Kidney (tissue), 14 donors: ENCODE results near the gene TOB1. TPM values are rescaled to one million over a fixed set of nuclear protein-coding genes. Genes with fewer than 3 reads are reported as not detected.

Source experiments
- DNase-seq, 5 donors: peaks; one replicate each; pipeline ENCODE4 v3.0.0-alpha.2; 2013 to 2020
- FAIRE-seq: peaks from 2 replicates; lab custom pipeline; 2012; peaks lifted over from hg19 to GRCh38; lab: Jason Lieb, UNC
- H3K27ac ChIP-seq, 2 donors: one replicate each; pipeline ENCODE4 v1.7.0; 2013; ENCODE audit warnings: low read depth in 2 of 2, low read length in 2 of 2, inconsistent platforms in 1 of 2
- H3K27me3 ChIP-seq: one replicate; pipeline ENCODE4 v1.7.1; 2013; ENCODE audit warnings: low read length, inconsistent platforms; ENCODE audit not compliant: control insufficient read depth, insufficient read depth
- H3K36me3 ChIP-seq, 3 donors: one replicate each; pipeline versions ENCODE4 v1.7.0 to v1.7.1; 2013; ENCODE audit warnings: low read length in 3 of 3, control low read depth in 1 of 3, inconsistent platforms in 1 of 3; ENCODE audit not compliant: insufficient read depth in 3 of 3, control insufficient read depth in 2 of 3
- H3K4me1 ChIP-seq, 3 donors: one replicate each; pipeline versions ENCODE4 v1.7.0 to v1.7.1; 2013; ENCODE audit warnings: low read length in 3 of 3, inconsistent platforms in 1 of 3, low read depth in 1 of 3; ENCODE audit not compliant: control insufficient read depth in 2 of 3, insufficient read depth in 2 of 3
- H3K4me3 ChIP-seq, 3 donors: one replicate each; pipeline versions ENCODE4 v1.7.0 to v1.8.1; 2013; ENCODE audit warnings: low read length in 3 of 3, control low read depth in 1 of 3, inconsistent platforms in 1 of 3
- H3K9ac ChIP-seq, 3 donors: one replicate each; pipeline versions ENCODE4 v1.7.0 to v1.7.1; 2013; ENCODE audit warnings: low read length in 3 of 3, control low read depth in 1 of 3, inconsistent platforms in 1 of 3
- H3K9me3 ChIP-seq, 3 donors: one replicate each; pipeline versions ENCODE4 v1.7.0 to v1.7.1; 2013; ENCODE audit warnings: low read length in 3 of 3, control low read depth in 1 of 3, inconsistent platforms in 1 of 3; ENCODE audit not compliant: control insufficient read depth in 2 of 3, insufficient read depth in 1 of 3
- CTCF ChIP-seq: IDR thresholded peaks from 3 replicates; pipeline ENCODE4 v1.5.1; 2012; ENCODE audit warnings: mild to moderate bottlenecking, moderate library complexity, borderline replicate concordance; ENCODE audit not compliant: insufficient read depth; ENCODE audit errors: extremely low read depth
- intact Hi-C: fragments of 100-400 bp; cut with DNase I; formaldehyde crosslinking; loops from one replicate; pipeline ENCODE4 v1.11.1; 2022
- polyA plus RNA-seq: library from polyadenylated mRNA; stranded (reverse); fragments of 350-450 nt; fragmentation: Illumina TruSeq; extraction: RNeasy Lipid Tissue Mini Kit (QIAGEN cat#74804); gene quantifications from one replicate; pipeline ENCODE4 v1.2.3, GENCODE V29; 2014; ENCODE audit warnings: low read depth, low replicate concordance; ENCODE audit not compliant: insufficient read depth
- total RNA-seq: library from RNA; stranded (reverse); fragmentation: NEBNext Ultra II Directional; extraction: Animal tissue kit (Norgen Biotek cat#: 25700); gene quantifications from one replicate; pipeline ENCODE4 v1.2.1, GENCODE V29; 2021
- donor health status: control.
- donor health status: control.
- donor health status: control.
- donor health status: control.
- donor health status: control.
- donor health status: DM: yes; HTN: yes; CAD: no.
- donor health status: Normal renal cell carcinoma (clear cell type).

The TOB1 gene
- total and polyA plus RNA-seq, 2 donors from 2014 or later, result 52.5 to 141 TPM

DNA sequence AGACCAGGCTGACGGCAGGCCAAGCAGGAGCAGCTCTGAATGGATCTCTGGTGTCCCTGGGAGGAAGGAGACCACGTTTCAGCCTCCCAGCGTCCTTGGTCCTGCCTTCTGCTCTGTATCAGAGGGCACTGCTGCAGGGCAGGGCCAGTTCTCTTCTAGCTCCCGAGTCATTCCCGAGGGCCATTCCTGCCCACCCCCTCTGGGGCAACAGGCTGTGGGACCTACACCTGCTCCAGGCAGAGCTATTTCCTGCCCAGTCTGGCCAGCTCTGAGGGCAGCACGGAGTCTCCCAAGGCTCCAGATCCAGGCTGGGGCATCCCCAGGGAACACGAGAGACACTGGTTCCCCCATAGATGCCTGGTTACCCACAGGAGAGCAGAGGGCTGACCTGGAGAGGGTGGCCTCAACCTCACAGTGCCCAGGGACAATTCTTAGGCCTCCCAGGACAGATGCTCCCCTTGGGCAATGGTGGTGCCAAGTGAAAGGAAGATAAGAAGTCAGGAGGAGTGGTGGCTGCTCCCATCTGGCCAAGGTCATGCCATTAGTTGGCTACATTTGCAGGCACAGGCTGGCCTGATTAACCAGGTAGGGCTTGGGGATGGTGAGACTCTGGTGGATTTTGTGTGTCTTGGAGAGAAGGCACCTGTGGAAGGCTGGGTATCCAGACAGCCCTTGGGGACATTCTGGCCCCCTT lies 28.7 kb downstream of the TOB1 start:
- Histone ChIP-seq H3K36me3 (no peaks in the 10 kb centered on the region), H3K4me1 (peaks cover 0 to 2% (median 0%) of the 10 kb centered on the region in 3 donors), H3K9me3 (no peaks in the 10 kb centered on the region), H3K9ac (no peak overlapping the region), H3K27ac (no peak overlapping the region), H3K4me3 (no peak overlapping the region), H3K27me3 (no peaks in the 10 kb centered on the region)
- no peak for TF ChIP-seq CTCF
- no peak for FAIRE-seq
- peak in 1 of 5 donors; percentile 44 for DNase-seq
- intact Hi-C loops, result no loop called here

DNA sequence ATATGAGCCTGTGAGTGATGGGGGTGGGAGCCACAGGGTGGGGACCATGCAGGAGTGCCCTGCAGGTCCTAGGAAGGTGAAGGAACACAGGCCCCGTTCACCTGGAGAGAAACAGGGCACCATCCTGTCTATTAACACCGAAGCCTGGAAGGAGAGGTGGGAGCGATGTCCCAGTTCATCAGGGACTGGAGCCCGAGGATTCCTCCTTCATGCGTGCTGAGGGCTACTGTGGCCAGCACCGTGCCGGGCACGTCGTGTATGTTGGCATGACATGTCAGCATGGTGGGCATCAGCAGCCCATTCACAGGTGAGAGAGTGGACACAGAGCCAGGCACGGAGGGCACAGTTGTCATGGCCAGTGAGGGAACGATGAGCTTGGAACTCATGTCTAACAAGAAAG lies 29.3 kb downstream of the TOB1 start:
- FAIRE-seq (no peak), DNase-seq (peak in 1 of 5 donors; percentile 39)
- intact Hi-C loops, result no loop called here
- Histone ChIP-seq H3K9me3 (no peaks in the 10 kb centered on the region), H3K27me3 (no peaks in the 10 kb centered on the region), H3K36me3 (no peaks in the 10 kb centered on the region), H3K27ac (no peak overlapping the region), H3K4me1 (peaks cover 0 to 2% (median 0%) of the 10 kb centered on the region in 3 donors), H3K9ac (no peak overlapping the region), H3K4me3 (no peak overlapping the region)
- TF ChIP-seq CTCF, result no peak

DNA sequence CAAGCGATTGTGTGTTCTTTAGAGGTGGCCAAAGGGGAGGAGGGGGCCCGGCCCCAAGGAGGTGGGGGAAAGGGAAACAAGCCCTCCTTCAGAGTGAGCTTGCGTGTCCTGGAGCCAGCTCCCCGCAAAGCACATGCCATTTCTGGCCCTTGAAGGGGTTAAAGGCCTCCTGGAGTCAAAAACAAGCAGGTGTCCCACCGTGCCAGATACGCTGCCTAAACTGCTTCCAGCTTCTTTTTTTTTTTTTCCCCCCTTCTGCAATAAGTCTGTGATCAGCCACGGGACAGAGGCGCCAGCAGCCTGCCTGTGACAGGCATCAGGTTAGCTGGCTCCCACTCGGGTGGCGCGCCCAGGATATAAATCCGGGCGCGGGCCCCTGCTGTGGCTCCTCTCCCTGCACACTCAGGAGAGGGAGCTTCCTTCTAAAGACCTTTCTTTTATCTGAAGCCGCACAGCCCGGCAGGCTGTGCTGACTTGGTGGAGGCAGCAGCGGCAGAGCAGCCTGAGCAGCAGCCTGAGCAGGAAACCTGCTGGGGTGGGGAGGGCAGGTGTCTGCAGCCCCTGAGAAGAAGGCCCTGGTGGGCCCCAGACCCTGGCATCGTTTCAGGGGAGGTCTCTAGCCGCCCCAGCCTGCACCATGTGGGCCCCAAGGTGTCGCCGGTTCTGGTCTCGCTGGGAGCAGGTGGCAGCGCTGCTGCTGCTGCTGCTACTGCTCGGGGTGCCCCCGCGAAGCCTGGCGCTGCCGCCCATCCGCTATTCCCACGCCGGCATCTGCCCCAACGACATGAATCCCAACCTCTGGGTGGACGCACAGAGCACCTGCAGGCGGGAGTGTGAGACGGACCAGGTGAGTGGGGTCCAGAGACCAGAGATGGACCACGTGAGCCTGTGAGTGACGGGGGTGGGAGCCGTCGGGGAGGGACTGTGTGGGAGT lies 30.6 kb downstream of the TOB1 start, which contains the start of gene WFIKKN2:
Gene WFIKKN2 (plus strand): TSS at position 286 of the 934 bp plus-strand sequence. CDS start 352 bp downstream, at position 638.
- intact Hi-C loops, result no loop called here
- H3K36me3 ChIP-seq, result no peaks in the 10 kb centered on the region
- H3K27ac ChIP-seq, result no peak within 1 kb of the TSS
- H3K4me3 ChIP-seq, result peak within 1 kb of the TSS in 2 of 3 donors; percentile 3 to 53
- FAIRE-seq, result no peak
- H3K9me3 ChIP-seq, result no peaks in the 10 kb centered on the region
- H3K4me1 ChIP-seq, result peaks cover 0 to 2% (median 0%) of the 10 kb centered on the region in 3 donors
- peak in 2 of 5 donors; percentile 63 to 67 for DNase-seq
- H3K27me3 ChIP-seq, result no peaks in the 10 kb centered on the region
- H3K9ac ChIP-seq, result peak within 1 kb of the TSS in 1 of 3 donors; percentile 4
- TF ChIP-seq CTCF, result no peak
